Transverse colon (tissue), 3 donors: ENCODE measurements around the gene KRT81.

Source experiments
- CTCF ChIP-seq, 5 experiments: fragments of 200-600 bp in 3 of 5; fragments of 450-650 bp in 2 of 5; sonication (generic) in 3 of 5; IDR thresholded peaks; 1 replicate in 2 of 5; 2 replicates in 3 of 5; pipeline ENCODE4 v1.5.1; 2016 to 2017; ENCODE audit warnings: antibody characterized with exemption in 5 of 5, inconsistent platforms in 3 of 5, mild to moderate bottlenecking in 2 of 5, moderate library complexity in 1 of 5
- POLR2A ChIP-seq: fragments of 450-650 bp; IDR thresholded peaks from one replicate; pipeline ENCODE4 v1.6.1; 2016; ENCODE audit warnings: antibody characterized with exemption, mild to moderate bottlenecking, moderate library complexity

DNA sequence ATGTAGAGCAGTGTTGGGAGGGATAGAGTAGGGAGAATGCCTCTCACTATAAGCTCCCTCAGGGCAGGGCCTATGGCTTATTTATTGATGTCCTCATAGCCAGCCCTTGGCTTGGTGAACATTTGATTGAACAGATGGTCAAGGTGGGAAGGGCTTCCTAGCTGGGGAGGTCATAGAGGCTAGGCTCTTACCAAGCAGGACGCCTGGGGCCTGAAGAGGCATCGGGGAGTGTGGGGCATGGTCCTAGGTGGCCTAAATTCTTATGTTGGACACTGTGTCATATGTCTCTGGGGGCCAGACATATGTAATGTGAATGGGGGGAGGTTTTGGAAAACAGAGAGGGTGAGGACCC, 34.8 kb downstream of the KRT81 start:
- TF ChIP-seq CTCF (IDR thresholded peaks at IDR 0.05): no peak
- TF ChIP-seq POLR2A: no peak
